A549 treated with Mapracorat at 1 μM for 4 hours (cell line): ENCODE results near the gene CNTNAP5. TPM values are rescaled to one million over a fixed set of nuclear protein-coding genes. Genes with fewer than 3 reads are reported as not detected.

Experiments
- total RNA-seq: library from RNA; stranded (reverse); fragments of 200-300 nt; extraction: Qiagen RNA extraction; gene quantifications from 5 replicates; pipeline ENCODE4 v1.2.3, GENCODE V29; 2022

Gene CNTNAP5
- total RNA-seq = not detected in 5 replicates

DNA sequence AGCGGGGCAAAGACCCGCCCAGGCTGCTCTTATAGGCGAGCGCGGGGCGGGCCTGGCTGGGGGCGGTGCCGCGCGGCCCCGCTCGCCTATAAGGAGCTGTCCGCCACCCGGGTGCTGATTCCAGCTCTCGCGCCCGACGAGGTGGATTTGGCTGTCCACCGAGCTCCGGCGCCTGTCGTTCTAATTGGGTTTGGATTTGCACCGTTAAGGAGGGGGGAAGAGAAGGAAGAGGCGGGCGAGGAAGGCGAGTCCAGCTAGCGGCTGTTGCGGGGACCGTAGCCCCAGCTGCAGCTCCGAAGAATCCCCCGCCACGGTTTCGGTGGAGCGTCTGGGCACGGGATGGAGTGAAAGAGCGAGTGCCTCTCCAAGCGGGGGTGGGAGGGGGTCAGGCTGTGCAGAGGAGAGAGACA lies at the start of gene CNTNAP5:
Gene CNTNAP5 (plus strand): TSS at position 117 of the 410 bp plus-strand sequence. CDS start 364 bp downstream, outside the sequence.

